H1 (cell line): Measurements from ENCODE around the gene GAB2. TPM values are rescaled to one million over a fixed set of nuclear protein-coding genes. Genes with fewer than 3 reads are reported as not detected.

Experiments used
- CTCF ChIA-PET: fragments of 300-600 bp; sonication (Branson Sonifier 250); formaldehyde crosslinking; loops from one replicate; lab custom pipeline; 2021; ENCODE audit not compliant: partially characterized antibody; lab: Charles Lee
- POLR2A ChIA-PET: fragments of 300-600 bp; sonication (Branson Sonifier 250); formaldehyde crosslinking; loops from one replicate; lab custom pipeline; 2021; ENCODE audit warnings: inconsistent platforms; ENCODE audit not compliant: partially characterized antibody; lab: Charles Lee
- DNase-seq, 2 experiments: peaks; one replicate each; pipeline versions ENCODE4 v3.0.0 to v3.0.0-alpha.2; 2010 to 2022; ENCODE audit warnings: low spot score in 2 of 2, low read depth in 1 of 2, mixed read lengths in 1 of 2
- FAIRE-seq: peaks from 2 replicates; lab custom pipeline; 2011; peaks lifted over from hg19 to GRCh38; lab: Jason Lieb, UNC
- H2AFZ ChIP-seq: 2 replicates; pipeline ENCODE4 v1.8.1; 2012; ENCODE audit warnings: low read length, inconsistent platforms
- H2AK5ac ChIP-seq: 2 replicates; pipeline ENCODE4 v1.6.1; 2013; ENCODE audit warnings: low read depth, low read length
- H2BK120ac ChIP-seq: replicated peaks from 2 replicates; pipeline ENCODE3; 2013; ENCODE audit warnings: low read depth, low read length, inconsistent platforms
- H2BK12ac ChIP-seq: 2 replicates; pipeline ENCODE4 v1.6.1; 2013; ENCODE audit warnings: low read depth, low read length
- H2BK15ac ChIP-seq: 2 replicates; pipeline ENCODE4 v1.6.1; 2013; ENCODE audit warnings: low read length
- H2BK20ac ChIP-seq: 2 replicates; pipeline ENCODE4 v1.6.1; 2013; ENCODE audit warnings: low read length
- H2BK5ac ChIP-seq: 2 replicates; pipeline ENCODE4 v1.6.1; 2013; ENCODE audit warnings: low read depth, low read length
- H3K14ac ChIP-seq: 2 replicates; pipeline ENCODE4 v1.6.1; 2013; ENCODE audit warnings: inconsistent platforms; ENCODE audit not compliant: insufficient read length
- H3K18ac ChIP-seq: 2 replicates; pipeline ENCODE4 v1.6.1; 2013; ENCODE audit warnings: low read length; ENCODE audit errors: extremely low read depth
- H3K23ac ChIP-seq: 2 replicates; pipeline ENCODE4 v1.6.1; 2013; ENCODE audit warnings: inconsistent platforms; ENCODE audit not compliant: insufficient read length
- H3K23me2 ChIP-seq: 2 replicates; pipeline ENCODE4 v1.6.1; 2013; ENCODE audit warnings: low read depth, low read length
- H3K27ac ChIP-seq: 2 replicates; pipeline ENCODE4 v1.6.1; 2011; ENCODE audit warnings: low read depth, low read length, inconsistent platforms
- H3K27me3 ChIP-seq, 4 experiments: replicated peaks in 1 of 4; 1 replicate in 1 of 4; 2 replicates in 3 of 4; pipeline versions ENCODE4 v1.6.1 to v1.8.1; 2011 to 2013; ENCODE audit warnings: low read length in 3 of 4, mild to moderate bottlenecking in 3 of 4, inconsistent platforms in 2 of 4, mixed read lengths in 2 of 4, moderate library complexity in 1 of 4; ENCODE audit not compliant: control insufficient read depth in 3 of 4, insufficient read depth in 3 of 4; ENCODE audit errors: extremely low read depth in 1 of 4
- H3K36me3 ChIP-seq, 4 experiments: 2 replicates each; pipeline versions ENCODE4 v1.6.1 to v1.8.1; 2011 to 2013; ENCODE audit warnings: mild to moderate bottlenecking in 4 of 4, low read length in 3 of 4, moderate library complexity in 2 of 4, control low read depth in 1 of 4, inconsistent platforms in 1 of 4; ENCODE audit not compliant: insufficient read depth in 4 of 4, control insufficient read depth in 2 of 4
- H3K4ac ChIP-seq: replicated peaks from 2 replicates; pipeline ENCODE3; 2013; ENCODE audit warnings: low read length, low read depth, mixed read lengths, inconsistent platforms; ENCODE audit not compliant: insufficient read length
- H3K4me1 ChIP-seq, 4 experiments: replicated peaks in 1 of 4; 1 replicate in 1 of 4; 2 replicates in 3 of 4; pipeline versions ENCODE4 v1.6.1 to v1.8.1; 2011 to 2013; ENCODE audit warnings: low read length in 3 of 4, inconsistent platforms in 2 of 4, mixed read lengths in 1 of 4; ENCODE audit not compliant: insufficient read depth in 4 of 4, control insufficient read depth in 3 of 4
- H3K4me2 ChIP-seq, 2 experiments: 2 replicates each; pipeline versions ENCODE4 v1.6.1 to v1.8.1; 2011 to 2013; ENCODE audit warnings: low read depth in 2 of 2, low read length in 2 of 2, control low read depth in 1 of 2, inconsistent platforms in 1 of 2, mild to moderate bottlenecking in 1 of 2; ENCODE audit not compliant: insufficient read depth in 1 of 2
- H3K4me3 ChIP-seq, 4 experiments: fragments of 200-600, 300-600 bp in 1 of 4; sonication (generic), shearing (Covaris generic), sonication (Bioruptor Twin) in 1 of 4; 2 replicates each; pipeline versions ENCODE4 v1.5.1 to v1.8.1; 2011 to 2016; ENCODE audit warnings: low read length in 4 of 4, low read depth in 3 of 4, control low read depth in 2 of 4, inconsistent platforms in 2 of 4, mild to moderate bottlenecking in 2 of 4, mixed read lengths in 1 of 4, moderate library complexity in 1 of 4; ENCODE audit not compliant: insufficient read depth in 2 of 4; ENCODE audit errors: extremely low read depth in 1 of 4
- H3K56ac ChIP-seq: replicated peaks from 2 replicates; pipeline ENCODE3; 2013; ENCODE audit warnings: low read depth, mild to moderate bottlenecking, mixed read lengths, low read length, inconsistent platforms; ENCODE audit not compliant: insufficient read length
- H3K79me1 ChIP-seq: 2 replicates; pipeline ENCODE4 v1.6.1; 2013; ENCODE audit warnings: low read depth, low read length, control low read depth
- H3K79me2 ChIP-seq, 2 experiments: 2 replicates each; pipeline versions ENCODE4 v1.6.1 to v1.8.1; 2012 to 2013; ENCODE audit warnings: low read length in 2 of 2, mild to moderate bottlenecking in 2 of 2, inconsistent platforms in 1 of 2; ENCODE audit not compliant: insufficient read depth in 2 of 2, control insufficient read depth in 1 of 2
- H3K9ac ChIP-seq, 4 experiments: replicated peaks in 1 of 4; 1 replicate in 1 of 4; 2 replicates in 3 of 4; pipeline versions ENCODE4 v1.6.1 to v1.8.1; 2011 to 2013; ENCODE audit warnings: low read depth in 3 of 4, low read length in 3 of 4, control low read depth in 2 of 4, mild to moderate bottlenecking in 2 of 4, moderate library complexity in 2 of 4, inconsistent platforms in 1 of 4; ENCODE audit errors: extremely low read depth in 1 of 4
- H3K9me3 ChIP-seq, 2 experiments: 2 replicates each; pipeline versions ENCODE4 v1.6.1 to v1.8.1; 2012 to 2013; ENCODE audit warnings: mild to moderate bottlenecking in 2 of 2, moderate library complexity in 2 of 2, control low read depth in 1 of 2, inconsistent platforms in 1 of 2, low read depth in 1 of 2, low read length in 1 of 2, mixed read lengths in 1 of 2; ENCODE audit not compliant: insufficient read depth in 2 of 2
- H4K20me1 ChIP-seq, 2 experiments: replicated peaks in 1 of 2; 2 replicates each; pipeline versions ENCODE3 to v1.8.1; 2011 to 2013; ENCODE audit warnings: inconsistent platforms in 2 of 2, low read length in 2 of 2, mild to moderate bottlenecking in 1 of 2; ENCODE audit not compliant: insufficient read depth in 2 of 2, control insufficient read depth in 1 of 2
- H4K5ac ChIP-seq: 2 replicates; pipeline ENCODE4 v1.6.1; 2013; ENCODE audit warnings: low read length, low read depth, mixed read lengths, inconsistent platforms; ENCODE audit not compliant: insufficient read length
- H4K8ac ChIP-seq: 2 replicates; pipeline ENCODE4 v1.8.0; 2013; ENCODE audit warnings: mild to moderate bottlenecking, moderate library complexity, low read length, inconsistent platforms; ENCODE audit not compliant: insufficient read depth; ENCODE audit errors: extremely low read depth
- H4K91ac ChIP-seq: replicated peaks from 2 replicates; pipeline ENCODE3; 2013; ENCODE audit warnings: low read length, mixed read lengths, inconsistent platforms; ENCODE audit not compliant: insufficient read length
- BRCA1 ChIP-seq: IDR thresholded peaks from 2 replicates; pipeline ENCODE4 v1.6.1; 2012; ENCODE audit warnings: low read depth, low read length, improper control_type of control experiment
- CBX5 ChIP-seq: fragments of 300-800, 300-1000 bp; sonication (generic); IDR thresholded peaks from 2 replicates; pipeline ENCODE4 v1.7.1; 2016; ENCODE audit warnings: antibody characterized with exemption, low read length, low read depth
- CEBPB ChIP-seq: IDR thresholded peaks from 2 replicates; pipeline ENCODE4 v1.6.1; 2012; ENCODE audit warnings: low read depth, low read length
- CREB1 ChIP-seq: IDR thresholded peaks from 2 replicates; pipeline ENCODE4 v1.6.1; 2012; ENCODE audit warnings: inconsistent platforms
- EGR1 ChIP-seq: IDR thresholded peaks from 2 replicates; pipeline ENCODE4 v1.6.1; 2011; ENCODE audit warnings: low read depth, low read length, borderline replicate concordance
- GABPA ChIP-seq: IDR thresholded peaks from 2 replicates; pipeline ENCODE4 v1.6.1; 2011; ENCODE audit warnings: mild to moderate bottlenecking, low read length, moderate library complexity, borderline replicate concordance; ENCODE audit not compliant: insufficient read depth
- RBBP5 ChIP-seq: IDR thresholded peaks from 2 replicates; pipeline ENCODE4 v1.7.1; 2012; ENCODE audit warnings: low read depth, mild to moderate bottlenecking, inconsistent platforms, low read length, moderate library complexity, borderline replicate concordance
- SP2 ChIP-seq: IDR thresholded peaks from 2 replicates; pipeline ENCODE4 v1.6.1; 2012; ENCODE audit warnings: mild to moderate bottlenecking, low read length, inconsistent platforms
- SP4 ChIP-seq: IDR thresholded peaks from 2 replicates; pipeline ENCODE4 v1.6.1; 2012; ENCODE audit warnings: low read length, inconsistent platforms
- SUZ12 ChIP-seq: fragments of 200-600 bp; sonication (generic); IDR thresholded peaks from 2 replicates; pipeline ENCODE4 v1.6.1; 2012; ENCODE audit warnings: mild to moderate bottlenecking, inconsistent platforms, low read length, moderate library complexity, mixed read lengths
- TCF12 ChIP-seq: IDR thresholded peaks from 2 replicates; pipeline ENCODE4 v1.6.1; 2011; ENCODE audit warnings: low read depth, mild to moderate bottlenecking, low read length
- TEAD4 ChIP-seq: IDR thresholded peaks from 2 replicates; pipeline ENCODE4 v1.6.1; 2012; ENCODE audit warnings: low read depth, low read length, inconsistent platforms, mixed read lengths
- WGBS, 2 experiments: shearing (Covaris generic) in 1 of 2; methylation state at CpG; one replicate each; pipeline versions ENCODE4 v1.1.6 to v1.1.7; 2013 to 2015; ENCODE audit warnings: low lambda C conversion rate in 2 of 2, mixed read lengths in 2 of 2, inconsistent platforms in 1 of 2, low coverage in 1 of 2, missing lambda C conversion rate in 1 of 2; ENCODE audit not compliant: insufficient replicate concordance in 2 of 2, insufficient coverage in 1 of 2, insufficient read length in 1 of 2; ENCODE audit errors: extremely low coverage in 1 of 2, missing lambda C conversion rate in 1 of 2; 5-methylcytosine and 5-hydroxymethylcytosine counted together
- polyA plus RNA-seq, 7 experiments: library from polyadenylated mRNA; depleted of rRNA in 3 of 7; stranded (reverse) in 5 of 7; unstranded in 2 of 7; fragments of >200 nt in 5 of 7; fragments of 200-250 nt in 2 of 7; gene quantifications; 1 replicate in 5 of 7; 2 replicates in 1 of 7; 4 replicates in 1 of 7; pipeline versions ENCODE4 v1.2.1 to v1.2.3, GENCODE V29; 2011 to 2013; ENCODE audit warnings: missing spikeins in 2 of 7, mixed read lengths in 2 of 7
- total RNA-seq: library from RNA; stranded (reverse); fragmentation: NEBNext Ultra II Directional; extraction: Animal tissue kit (Norgen Biotek cat#: 25700); gene quantifications from 2 replicates; pipeline ENCODE4 v1.2.1, GENCODE V29; 2021

GAB2 gene
- total and polyA plus RNA-seq, 2 of the 8 experiments (the other 6 are each of a cell fraction or from before 2014, with no cell fraction given): 6.3 to 14.0 TPM

- H3K9ac ChIP-seq: no peak overlapping the region
- no peak overlapping the region for H2BK12ac ChIP-seq
- H3K56ac ChIP-seq: no peak overlapping the region
- H3K36me3 ChIP-seq: no peaks in the 10 kb centered on the region
- no peak overlapping the region for H4K8ac ChIP-seq
- no peak overlapping the region for H2BK120ac ChIP-seq
- no peak overlapping the region for H4K5ac ChIP-seq
- CTCF ChIA-PET: interaction anchor here (0.9 to 1.6 kb wide), 2 partner anchors 8 to 187 kb away, joined by 3 read pairs; no protein-coding TSS in a partner anchor
- no peaks in the 10 kb centered on the region for H3K23me2 ChIP-seq
- TF ChIP-seq GABPA (no peak), BRCA1 (no peak), CEBPB (no peak), SUZ12 (no peak), CBX5 (no peak), EGR1 (no peak), SP4 (no peak), TEAD4 (no peak), CREB1 (no peak), RBBP5 (no peak), TCF12 (no peak), SP2 (no peak)
- TF ChIP-seq, all 59 proteins: peak for 0
- H2BK15ac ChIP-seq: no peak overlapping the region
- H3K9me3 ChIP-seq: no peaks in the 10 kb centered on the region
- H3K4ac ChIP-seq: no peak overlapping the region
- no peak overlapping the region for H3K4me2 ChIP-seq
- no peaks in the 10 kb centered on the region for H3K4me1 ChIP-seq
- H3K27me3 ChIP-seq: no peaks in the 10 kb centered on the region
- H4K91ac ChIP-seq: no peak overlapping the region
- no peak overlapping the region for H2BK20ac ChIP-seq
- no peak overlapping the region for H3K23ac ChIP-seq
- H4K20me1 ChIP-seq: no peaks in the 10 kb centered on the region
- no peak overlapping the region for H2AK5ac ChIP-seq
- no peaks in the 10 kb centered on the region for H3K79me1 ChIP-seq
- DNase-seq (no peak), FAIRE-seq (no peak)
- no peak overlapping the region for H2AFZ ChIP-seq
- no peak overlapping the region for H3K27ac ChIP-seq
- POLR2A ChIA-PET: no interaction called here
- no peaks in the 10 kb centered on the region for H3K79me2 ChIP-seq
- no peak overlapping the region for H2BK5ac ChIP-seq
- H3K4me3 ChIP-seq: no peak overlapping the region
- H3K18ac ChIP-seq: no peak overlapping the region
- 79% methylated on average over 5 of the region's 5 CpGs; no CpG with 5 or more reads in 1 of the 2 experiments for WGBS, 2 experiments
- no peak overlapping the region for H3K14ac ChIP-seq
Measured at GRCh38 chr11:78234006-78234405, 183.6 kb downstream of the GAB2 start.
